ENCODE measurements around the gene MGRN1. TPM values are rescaled to one million over a fixed set of nuclear protein-coding genes. Genes with fewer than 3 reads are reported as not detected.

Gene MGRN1
- total RNA-seq, 1 donor from 2014 or later: 16.2 TPM

DNA sequence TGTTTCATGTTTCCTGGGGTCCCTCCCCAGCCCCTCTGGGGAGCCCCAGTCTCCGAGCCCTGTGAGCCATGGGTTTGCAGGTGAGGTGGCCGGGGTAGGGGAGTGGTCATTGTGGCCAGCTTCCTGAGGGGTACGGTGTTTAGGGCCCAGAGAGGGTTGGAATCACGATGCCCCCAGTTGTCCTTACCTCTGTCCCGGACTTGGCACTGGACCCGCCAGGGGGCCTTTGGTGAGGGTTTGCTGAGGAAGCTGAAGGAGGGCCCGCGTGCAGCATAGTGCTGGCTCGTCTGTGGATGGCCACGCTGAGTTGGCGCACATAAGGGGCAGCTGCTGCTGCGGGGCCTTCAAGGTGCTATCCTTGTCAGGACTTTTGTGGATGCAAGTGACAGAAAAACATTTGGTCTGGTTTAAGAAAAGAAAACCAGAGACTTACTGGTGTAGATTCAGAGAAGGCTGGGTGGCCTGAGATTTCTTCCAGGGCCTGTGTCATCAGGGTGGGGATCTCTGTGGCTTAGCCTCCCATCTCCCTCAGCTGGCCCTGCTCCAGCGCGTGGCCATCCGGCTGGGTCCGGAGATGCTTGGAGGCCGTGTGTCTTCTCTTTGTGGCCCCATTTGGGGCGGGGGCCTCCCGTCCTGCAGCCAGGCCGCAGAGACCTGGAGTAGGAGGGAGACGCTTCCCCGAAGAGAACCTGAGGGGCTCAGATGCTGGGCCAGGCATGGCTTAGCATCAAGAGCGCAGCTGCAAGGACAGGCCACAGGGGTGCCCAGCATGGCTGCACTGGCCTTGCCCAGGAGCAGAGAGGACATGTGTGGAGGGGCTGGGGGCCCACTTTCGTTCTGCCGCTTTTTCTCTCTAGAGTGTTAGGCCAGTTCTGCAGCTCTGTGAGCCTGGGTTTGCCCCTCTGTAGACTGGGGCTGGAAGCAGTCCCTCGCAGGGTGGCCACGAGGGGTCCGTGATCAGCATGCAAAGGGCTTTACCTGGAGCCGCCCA is 35.0 kb downstream of the MGRN1 start:
- no peaks in the 10 kb centered on the region for H3K27me3 ChIP-seq (ENCODE audit: control insufficient read depth in 3 of 3, insufficient read depth in 3 of 3, low read length in 3 of 3)
- H3K4me3 ChIP-seq (ENCODE audit: low read length in 3 of 3): no peak overlapping the region
- H3K9me3 ChIP-seq (ENCODE audit: control insufficient read depth in 3 of 3, low read length in 3 of 3): no peaks in the 10 kb centered on the region
- no peak overlapping the region for H3K9ac ChIP-seq (ENCODE audit: low read depth in 1 of 3, low read length in 3 of 3)
- no peak overlapping the region for H3K27ac ChIP-seq (ENCODE audit: low read depth, low read length)
- H3K4me1 ChIP-seq (ENCODE audit: control insufficient read depth in 3 of 3, insufficient read depth in 3 of 3, low read length in 3 of 3): peaks cover 11 to 18% (median 14%) of the 10 kb centered on the region in 3 donors
- H3K36me3 ChIP-seq (ENCODE audit: control insufficient read depth in 3 of 3, insufficient read depth in 3 of 3, low read length in 3 of 3): peaks cover 34 to 41% (median 35%) of the 10 kb centered on the region in 3 donors

DNA sequence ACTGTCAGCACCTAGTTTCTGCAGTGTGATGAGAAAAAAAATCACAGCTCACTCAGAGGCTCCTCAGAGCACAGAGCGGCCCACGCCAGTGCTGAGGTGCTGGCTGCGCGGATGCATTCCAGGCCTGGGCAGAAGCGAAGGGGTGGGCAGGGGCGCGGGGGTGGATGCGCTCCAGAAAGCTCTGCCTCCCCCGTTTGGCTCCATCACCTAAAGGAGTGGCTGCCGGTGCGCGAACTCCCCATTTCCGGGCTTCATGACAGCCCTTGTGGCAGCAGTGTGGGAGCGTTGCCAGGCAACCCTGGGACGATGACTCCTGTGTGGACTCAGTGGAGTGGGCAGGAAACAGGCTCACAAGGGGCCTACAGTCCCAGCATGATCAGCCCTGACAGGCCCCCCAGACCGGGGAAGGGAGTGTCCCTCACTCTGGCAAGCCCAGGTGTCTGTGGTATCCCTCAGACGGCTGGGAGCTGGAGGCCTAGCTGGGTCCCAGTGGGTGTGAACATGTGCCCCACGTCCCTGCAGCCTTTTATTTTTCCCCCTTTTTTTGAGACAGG is 35.9 kb downstream of the MGRN1 start:
- H3K4me3 ChIP-seq (ENCODE audit: low read length in 3 of 3): no peak overlapping the region
- no peak overlapping the region for H3K9ac ChIP-seq (ENCODE audit: low read depth in 1 of 3, low read length in 3 of 3)
- H3K27ac ChIP-seq (ENCODE audit: low read depth, low read length): no peak overlapping the region
- no peaks in the 10 kb centered on the region for H3K27me3 ChIP-seq (ENCODE audit: control insufficient read depth in 3 of 3, insufficient read depth in 3 of 3, low read length in 3 of 3)
- H3K4me1 ChIP-seq (ENCODE audit: control insufficient read depth in 3 of 3, insufficient read depth in 3 of 3, low read length in 3 of 3): peaks cover 12 to 20% (median 16%) of the 10 kb centered on the region in 3 donors
- H3K36me3 ChIP-seq (ENCODE audit: control insufficient read depth in 3 of 3, insufficient read depth in 3 of 3, low read length in 3 of 3): peaks cover 30 to 34% (median 31%) of the 10 kb centered on the region in 3 donors
- H3K9me3 ChIP-seq (ENCODE audit: control insufficient read depth in 3 of 3, low read length in 3 of 3): no peaks in the 10 kb centered on the region

DNA sequence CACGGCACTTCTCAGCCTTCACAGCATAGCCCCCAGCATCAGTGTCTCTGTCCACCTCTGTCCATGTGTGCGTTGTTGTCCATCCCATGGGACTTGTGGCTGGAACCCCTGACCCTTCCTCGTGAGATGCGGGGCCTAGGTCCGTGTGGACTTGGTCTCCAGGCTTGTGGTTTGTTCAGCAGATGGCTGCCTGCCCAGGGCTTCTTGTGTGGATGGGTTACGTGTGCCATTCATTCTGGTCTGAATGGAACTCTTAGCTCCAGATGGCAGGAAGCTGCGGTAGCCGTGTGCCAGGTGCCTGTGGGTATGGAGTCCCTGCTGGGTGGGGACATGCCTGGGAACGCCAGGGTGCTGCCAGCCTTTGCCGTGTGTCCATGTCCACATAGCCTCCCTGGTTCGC is 37.0 kb downstream of the MGRN1 start:
- Histone ChIP-seq H3K27ac (ENCODE audit: low read depth, low read length) (no peak overlapping the region), H3K9me3 (ENCODE audit: control insufficient read depth in 3 of 3, low read length in 3 of 3) (no peaks in the 10 kb centered on the region), H3K27me3 (ENCODE audit: control insufficient read depth in 3 of 3, insufficient read depth in 3 of 3, low read length in 3 of 3) (no peaks in the 10 kb centered on the region), H3K4me3 (ENCODE audit: low read length in 3 of 3) (no peak overlapping the region), H3K9ac (ENCODE audit: low read depth in 1 of 3, low read length in 3 of 3) (no peak overlapping the region), H3K36me3 (ENCODE audit: control insufficient read depth in 3 of 3, insufficient read depth in 3 of 3, low read length in 3 of 3) (peaks cover 31 to 32% (median 31%) of the 10 kb centered on the region in 3 donors), H3K4me1 (ENCODE audit: control insufficient read depth in 3 of 3, insufficient read depth in 3 of 3, low read length in 3 of 3) (peaks cover 12 to 20% (median 16%) of the 10 kb centered on the region in 3 donors)

DNA sequence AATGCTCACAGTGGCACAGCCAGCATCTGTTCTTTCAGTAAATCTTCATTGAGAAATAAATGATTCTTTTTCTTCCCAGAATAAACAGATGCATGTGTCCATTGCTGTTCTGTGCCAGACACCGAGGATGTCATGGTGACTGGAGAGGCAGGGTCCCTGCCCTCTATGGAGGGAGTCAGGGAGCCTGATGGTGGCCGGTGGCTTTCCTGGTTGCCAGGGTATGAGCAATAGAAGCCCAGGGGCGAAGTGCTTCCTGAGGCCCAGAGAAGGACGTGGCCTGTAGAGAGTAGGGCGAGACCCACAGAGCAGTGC is 38.8 kb downstream of the MGRN1 start:
- no peak overlapping the region for H3K4me3 ChIP-seq (ENCODE audit: low read length in 3 of 3)
- H3K36me3 ChIP-seq (ENCODE audit: control insufficient read depth in 3 of 3, insufficient read depth in 3 of 3, low read length in 3 of 3): peaks cover 35 to 37% (median 36%) of the 10 kb centered on the region in 3 donors
- H3K27me3 ChIP-seq (ENCODE audit: control insufficient read depth in 3 of 3, insufficient read depth in 3 of 3, low read length in 3 of 3): no peaks in the 10 kb centered on the region
- H3K4me1 ChIP-seq (ENCODE audit: control insufficient read depth in 3 of 3, insufficient read depth in 3 of 3, low read length in 3 of 3): peaks cover 12 to 20% (median 16%) of the 10 kb centered on the region in 3 donors
- no peak overlapping the region for H3K27ac ChIP-seq (ENCODE audit: low read depth, low read length)
- no peaks in the 10 kb centered on the region for H3K9me3 ChIP-seq (ENCODE audit: control insufficient read depth in 3 of 3, low read length in 3 of 3)
- no peak overlapping the region for H3K9ac ChIP-seq (ENCODE audit: low read depth in 1 of 3, low read length in 3 of 3)

DNA sequence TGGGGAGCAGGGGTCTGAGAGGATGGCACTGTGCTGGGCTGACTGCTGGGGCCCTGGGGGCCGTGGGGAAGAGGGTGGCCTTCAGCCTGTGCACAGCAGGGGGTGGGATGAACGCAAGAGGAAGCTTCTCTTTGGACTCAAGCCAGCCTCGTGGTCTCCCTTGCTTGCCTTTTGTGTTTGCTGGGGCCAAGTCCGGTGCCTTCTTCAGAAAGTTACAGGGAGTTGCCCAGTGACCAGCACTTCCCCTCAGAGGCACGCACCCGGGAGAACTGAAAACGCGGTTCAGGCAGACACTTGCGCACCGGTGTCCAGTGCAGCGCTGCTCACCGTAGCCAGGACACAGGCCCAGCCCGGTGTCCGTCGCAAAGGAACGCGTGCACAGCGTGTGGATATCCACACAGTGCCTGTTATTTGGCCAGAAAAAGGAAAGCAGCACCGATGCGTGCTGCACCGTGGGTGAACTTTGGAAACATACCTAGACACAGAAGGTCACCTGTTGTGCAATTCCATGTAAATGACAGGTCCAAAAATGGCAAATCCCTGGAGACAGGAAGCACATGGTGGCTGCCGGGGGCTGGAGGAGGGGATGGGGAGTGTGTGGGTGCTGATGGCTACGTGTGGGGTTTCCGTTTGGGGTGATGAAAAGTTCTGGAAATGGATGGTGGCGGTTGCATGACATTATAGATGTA is 39.3 kb downstream of the MGRN1 start:
- Histone ChIP-seq H3K36me3 (ENCODE audit: control insufficient read depth in 3 of 3, insufficient read depth in 3 of 3, low read length in 3 of 3) (peaks cover 35 to 38% (median 36%) of the 10 kb centered on the region in 3 donors), H3K27ac (ENCODE audit: low read depth, low read length) (peak overlapping the region; percentile 3), H3K9ac (ENCODE audit: low read depth in 1 of 3, low read length in 3 of 3) (peak overlapping the region in 1 of 3 donors; percentile 25), H3K9me3 (ENCODE audit: control insufficient read depth in 3 of 3, low read length in 3 of 3) (no peaks in the 10 kb centered on the region), H3K27me3 (ENCODE audit: control insufficient read depth in 3 of 3, insufficient read depth in 3 of 3, low read length in 3 of 3) (no peaks in the 10 kb centered on the region), H3K4me1 (ENCODE audit: control insufficient read depth in 3 of 3, insufficient read depth in 3 of 3, low read length in 3 of 3) (peaks cover 12 to 20% (median 16%) of the 10 kb centered on the region in 3 donors), H3K4me3 (ENCODE audit: low read length in 3 of 3) (no peak overlapping the region)

DNA sequence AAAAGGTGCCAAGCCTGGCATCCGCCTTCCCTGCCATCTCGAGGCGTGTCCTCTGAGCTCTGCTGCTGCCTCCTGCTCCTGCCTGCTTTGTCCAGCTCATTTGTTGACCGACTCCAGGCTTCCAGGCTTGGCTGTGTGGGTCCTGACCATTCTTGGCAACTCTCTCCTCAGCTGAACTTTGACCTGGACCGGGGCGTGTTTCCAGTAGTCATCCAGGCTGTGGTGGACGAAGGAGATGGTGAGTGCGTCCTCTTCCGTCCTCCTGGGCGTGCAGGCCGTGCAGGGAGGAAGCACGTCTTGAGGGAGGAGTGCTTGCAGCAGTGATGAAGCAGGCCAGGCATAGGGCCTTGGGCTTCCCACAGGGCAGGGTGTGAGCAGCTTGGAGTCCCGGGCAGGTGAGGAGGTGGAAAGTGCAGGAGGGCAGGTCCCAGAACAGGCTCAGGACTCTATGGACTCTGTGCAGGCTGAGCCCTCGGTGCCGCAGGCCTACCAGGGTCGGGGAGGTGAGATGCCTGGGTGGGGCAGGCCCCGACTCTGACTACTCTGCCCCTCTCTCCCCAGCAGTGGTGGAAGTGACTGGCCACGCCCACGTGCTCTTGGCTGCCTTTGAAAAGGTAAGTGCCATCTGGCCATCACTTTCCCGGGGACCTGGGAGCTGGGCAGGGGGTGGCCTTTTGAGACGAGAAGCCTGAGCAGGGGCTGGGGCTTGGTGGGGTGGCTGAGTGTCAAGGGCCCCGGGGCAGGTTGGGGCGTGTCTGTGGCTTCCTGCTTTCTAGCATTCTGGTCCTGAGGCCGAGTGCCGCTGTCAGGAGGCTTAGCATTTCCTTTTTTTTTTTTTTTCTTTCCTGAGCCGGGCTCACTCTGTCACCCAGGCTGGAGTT is 40.2 kb downstream of the MGRN1 start:
- peaks cover 42 to 45% (median 44%) of the 10 kb centered on the region in 3 donors for H3K36me3 ChIP-seq (ENCODE audit: control insufficient read depth in 3 of 3, insufficient read depth in 3 of 3, low read length in 3 of 3)
- no peak overlapping the region for H3K4me3 ChIP-seq (ENCODE audit: low read length in 3 of 3)
- no peak overlapping the region for H3K27ac ChIP-seq (ENCODE audit: low read depth, low read length)
- H3K9me3 ChIP-seq (ENCODE audit: control insufficient read depth in 3 of 3, low read length in 3 of 3): no peaks in the 10 kb centered on the region
- H3K27me3 ChIP-seq (ENCODE audit: control insufficient read depth in 3 of 3, insufficient read depth in 3 of 3, low read length in 3 of 3): no peaks in the 10 kb centered on the region
- H3K4me1 ChIP-seq (ENCODE audit: control insufficient read depth in 3 of 3, insufficient read depth in 3 of 3, low read length in 3 of 3): peaks cover 12 to 19% (median 15%) of the 10 kb centered on the region in 3 donors
- no peak overlapping the region for H3K9ac ChIP-seq (ENCODE audit: low read depth in 1 of 3, low read length in 3 of 3)

DNA sequence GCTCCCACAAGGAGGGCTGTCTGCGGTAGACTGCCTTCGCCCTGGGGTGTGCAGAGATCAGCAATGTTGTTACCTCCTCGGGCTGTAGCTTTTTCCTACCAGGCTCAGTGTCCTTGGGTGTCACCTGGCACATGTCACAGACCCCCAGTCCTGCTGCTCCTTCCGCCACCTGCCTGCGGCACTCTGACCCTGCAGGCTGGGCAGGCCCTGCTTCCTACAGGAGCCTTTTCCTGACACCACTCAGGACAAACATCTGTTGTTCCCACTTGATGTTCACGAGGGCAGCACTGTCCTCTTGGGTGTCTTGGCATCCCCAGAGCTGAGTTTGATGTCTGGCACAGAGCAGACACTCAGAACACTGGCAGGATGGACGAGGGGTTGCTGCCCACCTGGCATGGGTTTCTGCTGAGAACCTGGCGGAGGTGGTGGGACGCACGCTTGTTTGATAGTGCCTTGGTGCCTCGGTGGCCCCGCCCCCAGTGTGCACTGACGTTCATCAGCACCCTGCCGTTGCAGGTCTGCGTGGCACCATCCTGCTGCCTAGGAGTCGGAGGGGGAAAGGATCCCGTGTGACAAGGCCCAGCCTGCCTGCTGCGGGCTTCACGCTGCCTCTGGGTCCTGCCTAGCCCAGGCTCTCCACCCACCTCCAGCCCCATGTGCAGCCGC is 42.0 kb downstream of the MGRN1 start:
- H3K27me3 ChIP-seq (ENCODE audit: control insufficient read depth in 3 of 3, insufficient read depth in 3 of 3, low read length in 3 of 3): no peaks in the 10 kb centered on the region
- peaks cover 11 to 14% (median 13%) of the 10 kb centered on the region in 3 donors for H3K4me1 ChIP-seq (ENCODE audit: control insufficient read depth in 3 of 3, insufficient read depth in 3 of 3, low read length in 3 of 3)
- peaks cover 44 to 52% (median 46%) of the 10 kb centered on the region in 3 donors for H3K36me3 ChIP-seq (ENCODE audit: control insufficient read depth in 3 of 3, insufficient read depth in 3 of 3, low read length in 3 of 3)
- no peaks in the 10 kb centered on the region for H3K9me3 ChIP-seq (ENCODE audit: control insufficient read depth in 3 of 3, low read length in 3 of 3)
- no peak overlapping the region for H3K4me3 ChIP-seq (ENCODE audit: low read length in 3 of 3)
- H3K9ac ChIP-seq (ENCODE audit: low read depth in 1 of 3, low read length in 3 of 3): no peak overlapping the region
- no peak overlapping the region for H3K27ac ChIP-seq (ENCODE audit: low read depth, low read length)

DNA sequence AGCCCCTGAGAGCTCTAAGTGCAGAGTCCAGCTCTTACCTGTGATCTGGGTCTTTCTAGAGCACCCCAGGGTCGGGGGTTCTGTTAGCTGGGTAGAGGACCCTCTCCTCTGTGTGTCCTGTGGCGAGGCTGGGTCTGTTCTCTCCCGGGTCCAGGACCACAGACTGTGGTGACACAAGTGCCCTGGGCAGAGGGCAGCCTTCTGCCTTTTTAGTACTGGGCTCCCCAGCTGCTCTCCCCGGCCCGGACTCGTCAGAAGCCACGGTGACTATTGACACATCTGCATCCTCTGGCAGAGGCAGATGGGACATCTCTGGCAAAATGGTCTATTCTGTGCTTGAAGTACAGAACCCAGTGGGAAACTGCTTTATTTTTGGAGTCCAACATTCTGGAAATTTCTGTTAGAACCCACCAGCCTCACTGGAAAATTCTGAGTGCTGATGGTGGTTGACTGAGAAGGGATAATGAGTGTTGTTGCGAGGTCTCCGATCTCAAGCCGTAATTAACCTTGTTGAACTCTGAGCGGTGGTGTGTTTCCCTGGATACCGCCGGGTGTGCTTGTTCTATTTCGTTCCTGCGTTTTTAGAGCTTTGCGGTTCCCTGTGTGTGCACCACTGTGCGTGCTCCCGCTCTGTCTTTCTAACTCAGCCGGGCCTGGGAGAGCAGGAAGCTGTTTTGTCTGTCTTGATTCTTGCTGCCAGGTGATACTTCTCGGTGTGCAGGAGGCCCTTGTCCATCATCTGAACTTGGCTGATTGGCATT is 42.8 kb downstream of the MGRN1 start:
- Histone ChIP-seq H3K4me3 (ENCODE audit: low read length in 3 of 3) (no peak overlapping the region), H3K27ac (ENCODE audit: low read depth, low read length) (no peak overlapping the region), H3K36me3 (ENCODE audit: control insufficient read depth in 3 of 3, insufficient read depth in 3 of 3, low read length in 3 of 3) (peaks cover 44 to 52% (median 45%) of the 10 kb centered on the region in 3 donors), H3K4me1 (ENCODE audit: control insufficient read depth in 3 of 3, insufficient read depth in 3 of 3, low read length in 3 of 3) (peaks cover 13 to 17% (median 14%) of the 10 kb centered on the region in 3 donors), H3K9ac (ENCODE audit: low read depth in 1 of 3, low read length in 3 of 3) (no peak overlapping the region), H3K27me3 (ENCODE audit: control insufficient read depth in 3 of 3, insufficient read depth in 3 of 3, low read length in 3 of 3) (no peaks in the 10 kb centered on the region), H3K9me3 (ENCODE audit: control insufficient read depth in 3 of 3, low read length in 3 of 3) (no peaks in the 10 kb centered on the region)

All from skeletal muscle tissue (tissue), 4 donors.